Sciatic nerve (tissue), 2 donors: Measurements from ENCODE around the gene SOX12. TPM values are rescaled to one million over a fixed set of nuclear protein-coding genes. Genes with fewer than 3 reads are reported as not detected.

Source experiments
- ATAC-seq: fragments of 200-7000 bp; cut with Tn5 transposase; one replicate; pipeline ENCODE4 v1.9.1; 2020; ENCODE audit warnings: mild to moderate bottlenecking, moderate library complexity
- DNase-seq: peaks from one replicate; pipeline ENCODE4 v3.0.0-alpha.2; 2020; ENCODE audit warnings: low spot score
- intact Hi-C: fragments of 100-400 bp; cut with DNase I; formaldehyde crosslinking; loops from one replicate; pipeline ENCODE4 v1.14.2; 2022
- total RNA-seq: library from RNA; stranded (reverse); fragmentation: NEBNext Ultra II Directional; extraction: Animal tissue kit (Norgen Biotek cat#: 25700); gene quantifications from one replicate; pipeline ENCODE4 v1.2.1, GENCODE V29; 2021
- donor health status: DM: no; HTN: no; CAD: no.
- donor health status: DM: no; HTN: no; CAD: no.

SOX12 gene
- total RNA-seq, 1 donor from 2014 or later = 17.0 TPM

DNA sequence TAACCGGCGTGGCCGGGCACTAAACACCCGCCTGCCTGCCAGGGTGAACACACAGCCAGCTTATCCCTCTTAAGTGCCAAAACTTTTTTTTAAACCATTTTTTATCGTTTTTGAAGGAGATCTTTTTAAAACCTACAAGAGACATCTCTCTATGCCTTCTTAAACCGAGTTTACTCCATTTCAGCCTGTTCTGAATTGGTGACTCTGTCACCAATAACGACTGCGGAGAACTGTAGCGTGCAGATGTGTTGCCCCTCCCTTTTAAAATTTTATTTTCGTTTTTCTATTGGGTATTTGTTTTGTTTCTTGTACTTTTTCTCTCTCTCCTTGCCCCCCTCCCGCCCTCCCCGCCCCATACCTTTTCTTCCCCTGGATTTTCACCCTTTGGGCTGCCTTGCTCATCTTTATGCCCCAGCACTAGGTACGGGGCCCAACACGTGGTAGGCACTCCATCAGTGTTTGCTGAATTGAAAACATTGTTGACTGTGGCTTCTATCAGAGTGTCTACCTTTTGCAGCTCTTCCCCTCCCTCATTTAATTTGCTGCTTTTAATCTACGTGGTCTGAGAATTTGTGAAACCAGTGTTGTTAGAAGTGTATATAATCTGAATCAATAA is 26.5 kb upstream of the SOX12 start:
- intact Hi-C loops = no loop called here
- ATAC-seq (no peak), DNase-seq (no peak)

GRCh38 chr20:300345-300990 is 24.9 kb upstream of the SOX12 start:
- DNase-seq (no peak), ATAC-seq (no peak)
- intact Hi-C loops = no loop called here

DNA sequence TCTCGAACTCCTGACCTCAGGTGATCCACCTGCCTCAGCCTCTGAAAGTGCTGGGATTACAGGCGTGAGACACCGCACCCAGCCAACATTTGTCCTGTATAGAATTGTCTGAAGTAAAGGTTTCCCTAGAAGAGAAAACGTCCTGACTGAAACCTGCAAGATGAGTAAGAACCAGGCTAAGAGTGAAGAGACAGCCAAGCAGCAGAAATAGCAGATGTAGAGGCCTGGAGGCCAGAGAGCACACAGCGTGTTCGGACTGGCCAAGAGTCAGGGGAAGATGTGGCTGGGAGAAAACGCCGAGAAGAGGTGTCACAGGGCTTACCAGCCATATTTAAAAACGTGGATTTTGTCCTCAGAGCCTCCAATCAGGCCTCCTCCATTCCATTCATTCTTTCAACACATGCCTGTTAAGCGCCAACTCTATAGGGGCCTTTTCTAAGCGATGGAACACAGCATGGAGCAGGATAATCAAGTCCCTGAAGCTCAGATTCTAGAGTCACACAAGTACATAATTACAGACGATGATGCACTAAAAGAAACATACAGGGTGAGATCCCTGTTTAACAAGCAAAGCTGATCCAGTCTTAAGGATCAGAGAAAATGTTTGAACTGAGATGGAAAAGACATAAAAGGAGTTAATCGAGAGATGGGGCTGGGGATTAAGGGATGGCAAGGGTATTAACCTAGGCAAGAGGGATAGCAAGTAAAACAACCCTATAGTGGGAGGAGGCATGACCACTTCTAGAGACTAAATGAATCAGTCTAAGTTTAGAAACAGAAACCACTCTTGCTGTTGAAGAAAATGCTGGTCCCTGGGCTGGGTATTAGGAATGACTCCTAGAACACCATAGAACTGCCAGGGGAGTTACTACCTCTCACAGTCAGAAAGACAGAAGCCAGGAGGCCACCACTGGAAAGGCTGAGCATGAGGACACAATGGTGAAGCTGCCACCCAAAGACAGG is 23.2 kb upstream of the SOX12 start:
- ATAC-seq (no peak), DNase-seq (no peak)
- intact Hi-C loops = no loop called here

- ATAC-seq = no peak
- no peak for DNase-seq
- intact Hi-C loops = no loop called here
Measured at GRCh38 chr20:305745-306144, 19.6 kb upstream of the SOX12 start.

- ATAC-seq (no peak), DNase-seq (no peak)
- intact Hi-C loops = no loop called here
Measured at GRCh38 chr20:308427-309038, 16.8 kb upstream of the SOX12 start.

GRCh38 chr20:309306-309840 is 16.0 kb upstream of the SOX12 start:
- ATAC-seq (peak; percentile 63), DNase-seq (no peak)
- intact Hi-C loops = no loop called here

DNA sequence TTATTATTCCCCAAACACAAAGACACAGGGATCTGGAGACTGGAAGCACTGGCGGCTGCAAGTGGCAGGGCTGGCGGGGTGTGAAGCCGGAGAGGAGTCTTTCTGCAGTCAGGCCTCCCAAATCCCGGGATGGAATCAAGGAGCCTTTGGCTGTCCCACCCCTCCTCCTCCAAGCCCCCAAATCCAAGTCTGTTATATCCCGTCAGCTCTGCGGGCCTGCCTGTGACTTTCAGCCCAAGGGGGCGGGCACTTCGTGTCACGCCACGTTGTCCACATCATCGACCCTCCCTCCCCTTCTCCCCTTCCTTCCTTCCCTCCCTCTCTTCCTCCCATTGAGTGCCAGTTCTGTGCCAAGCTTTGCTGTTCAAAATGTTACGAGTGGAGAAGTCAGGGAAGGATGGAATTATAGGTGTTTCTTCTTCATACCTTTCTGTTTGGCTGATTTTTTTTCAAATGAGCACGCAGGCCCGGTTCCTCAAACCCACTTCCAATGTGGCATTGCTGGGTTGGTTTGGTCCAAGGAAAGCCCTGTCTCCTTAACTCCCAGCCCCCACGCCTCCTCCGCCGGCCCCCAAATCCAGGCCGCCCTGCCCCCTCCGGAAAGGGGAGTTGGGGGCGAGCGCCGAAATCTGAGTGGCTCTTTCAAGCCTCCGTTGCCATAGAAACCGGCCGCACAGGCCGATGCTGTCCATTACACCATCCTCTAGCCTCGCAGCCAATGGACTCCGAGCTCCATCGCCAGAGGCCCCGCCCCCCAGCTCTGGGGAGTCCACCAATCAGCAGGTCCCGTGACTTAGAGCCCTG is 15.3 kb upstream of the SOX12 start:
- peak; percentile 98 for DNase-seq
- ATAC-seq = peak; percentile 100
- intact Hi-C loops = no loop called here

GRCh38 chr20:310645-311044 is 14.7 kb upstream of the SOX12 start:
- DNase-seq (no peak), ATAC-seq (no peak)
- intact Hi-C loops = no loop called here

- intact Hi-C loops = no loop called here
- ATAC-seq (no peak), DNase-seq (no peak)
Measured at GRCh38 chr20:311609-312008, 13.7 kb upstream of the SOX12 start.

DNA sequence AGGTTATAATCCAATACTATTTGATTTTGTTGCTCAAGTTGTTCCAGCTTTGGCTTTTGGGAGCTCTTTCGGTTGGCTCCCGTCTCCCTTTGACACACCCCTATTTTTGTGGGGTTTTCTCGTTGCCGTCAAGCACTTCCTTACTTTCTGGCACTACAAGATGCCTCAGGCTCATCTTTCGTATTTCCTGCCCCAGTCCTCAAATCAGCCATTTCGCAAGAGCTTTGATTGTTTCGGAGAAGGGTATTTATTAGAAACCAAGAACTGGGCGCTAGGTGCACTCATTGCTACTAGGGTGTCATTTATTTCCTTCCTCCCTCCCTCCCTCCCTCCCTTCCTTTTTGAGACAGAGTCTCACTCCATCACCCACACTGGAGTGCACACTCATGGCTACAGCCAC is 13.3 kb upstream of the SOX12 start:
- no peak for DNase-seq
- ATAC-seq = no peak
- intact Hi-C loops = no loop called here

- DNase-seq = no peak
- no peak for ATAC-seq
- intact Hi-C loops = no loop called here
Measured at GRCh38 chr20:312866-313265, 12.5 kb upstream of the SOX12 start.

GRCh38 chr20:313402-313801 is 11.9 kb upstream of the SOX12 start:
- no peak for ATAC-seq
- intact Hi-C loops = no loop called here
- no peak for DNase-seq

GRCh38 chr20:313948-314347 is 11.4 kb upstream of the SOX12 start:
- intact Hi-C loops = no loop called here
- ATAC-seq (no peak), DNase-seq (no peak)

DNA sequence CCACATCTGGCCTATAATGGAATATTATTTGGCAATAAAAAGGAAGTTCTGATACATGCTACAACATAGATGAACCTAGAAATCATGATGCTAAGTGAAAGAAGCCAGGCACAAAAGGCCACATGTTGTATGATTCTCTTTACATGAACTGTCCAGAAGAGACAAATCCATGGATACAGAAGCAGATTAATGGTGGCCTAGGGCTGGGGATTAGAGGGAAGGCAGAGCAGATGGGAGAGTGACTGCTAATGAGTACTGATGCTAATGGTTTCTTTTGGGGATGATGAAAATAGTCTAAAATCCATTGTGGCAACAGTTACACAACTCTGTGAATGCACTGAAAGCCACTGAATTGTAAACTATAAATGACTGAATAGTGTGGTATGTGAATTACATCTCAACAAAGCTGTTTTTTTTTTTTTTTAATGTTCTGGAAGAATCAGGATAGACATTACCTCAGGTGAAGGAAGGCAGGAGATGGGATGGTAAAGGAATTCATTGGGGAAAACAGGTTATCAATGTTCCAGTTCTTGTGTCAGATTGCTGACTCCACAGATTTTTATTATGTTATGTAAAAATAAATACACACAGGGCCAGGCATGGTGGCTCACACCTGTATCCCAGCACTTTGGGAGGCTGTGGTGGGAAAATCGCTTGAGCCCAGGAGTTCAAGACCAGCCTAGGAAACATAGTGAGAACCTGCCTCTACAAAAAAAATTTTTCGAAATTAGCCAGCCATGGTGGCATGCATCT is 8.9 kb upstream of the SOX12 start:
- no peak for DNase-seq
- ATAC-seq = no peak
- intact Hi-C loops = no loop called here

GRCh38 chr20:324177-325044 is 941 bp upstream of the SOX12 start:
- intact Hi-C loops = no loop called here
- peak; percentile 83 for ATAC-seq

GRCh38 chr20:325889-326644 is 715 bp downstream of the SOX12 start:
- DNase-seq = peak; percentile 83
- no peak for ATAC-seq
- intact Hi-C loops = no loop called here

More at GRCh38 chr20:324177-325044, 941 bp upstream of the SOX12 start:
- DNase-seq = peak; percentile 94
